IMR-90 (cell line): ENCODE results near the gene HK3.

ENCODE experiments used
- BHLHE40 ChIP-seq: fragments of 150-350 bp; IDR thresholded peaks from 2 replicates; pipeline ENCODE4 v1.6.1; 2016; ENCODE audit warnings: mild to moderate bottlenecking, low read depth, low read length
- CEBPB ChIP-seq: IDR thresholded peaks from 2 replicates; pipeline ENCODE4 v1.6.1; 2012; ENCODE audit warnings: low read depth, low read length, improper control_type of control experiment
- ELK1 ChIP-seq: fragments of 150-350 bp; IDR thresholded peaks from 2 replicates; pipeline ENCODE4 v1.6.1; 2016; ENCODE audit warnings: low read depth, mild to moderate bottlenecking, low read length, moderate library complexity, borderline replicate concordance
- MAZ ChIP-seq: IDR thresholded peaks from 2 replicates; pipeline ENCODE4 v1.6.1; 2012; ENCODE audit warnings: low read depth, mild to moderate bottlenecking, low read length, improper control_type of control experiment, moderate library complexity, borderline replicate concordance
- MXI1 ChIP-seq: IDR thresholded peaks from 2 replicates; pipeline ENCODE4 v1.6.1; 2012; ENCODE audit warnings: low read depth, mild to moderate bottlenecking, low read length, moderate library complexity, borderline replicate concordance
- NFE2L2 ChIP-seq: fragments of 150-350 bp; IDR thresholded peaks from 2 replicates; pipeline ENCODE4 v1.6.1; 2016; ENCODE audit warnings: low read depth, mild to moderate bottlenecking, low read length
- POLR2A ChIP-seq: IDR thresholded peaks from 2 replicates; pipeline ENCODE4 v1.6.1; 2012; ENCODE audit warnings: mild to moderate bottlenecking, low read depth, low read length
- RAD21 ChIP-seq: IDR thresholded peaks from 2 replicates; pipeline ENCODE4 v1.6.1; 2012; ENCODE audit warnings: low read length, improper control_type of control experiment
- RFX5 ChIP-seq: IDR thresholded peaks from 2 replicates; pipeline ENCODE4 v1.8.0; 2012; ENCODE audit warnings: low read depth, mild to moderate bottlenecking, low read length, moderate library complexity
- SMC3 ChIP-seq: fragments of 150-350 bp; IDR thresholded peaks from 2 replicates; pipeline ENCODE4 v1.6.1; 2016; ENCODE audit warnings: low read depth, mild to moderate bottlenecking, antibody characterized with exemption, low read length, moderate library complexity
- TF ChIP-seq, protein P1 (sequence below): conservative IDR thresholded peaks from 2 replicates; pipeline ENCODE4 v1.5.1; 2012; ENCODE audit warnings: mild to moderate bottlenecking, low read depth, low read length, improper control_type of control experiment

GRCh38 chr5:176832162-176832561 is 67.0 kb downstream of the HK3 start:
- no peak for TF ChIP-seq MAZ
- TF ChIP-seq POLR2A: no peak
- TF ChIP-seq, protein P1, sequence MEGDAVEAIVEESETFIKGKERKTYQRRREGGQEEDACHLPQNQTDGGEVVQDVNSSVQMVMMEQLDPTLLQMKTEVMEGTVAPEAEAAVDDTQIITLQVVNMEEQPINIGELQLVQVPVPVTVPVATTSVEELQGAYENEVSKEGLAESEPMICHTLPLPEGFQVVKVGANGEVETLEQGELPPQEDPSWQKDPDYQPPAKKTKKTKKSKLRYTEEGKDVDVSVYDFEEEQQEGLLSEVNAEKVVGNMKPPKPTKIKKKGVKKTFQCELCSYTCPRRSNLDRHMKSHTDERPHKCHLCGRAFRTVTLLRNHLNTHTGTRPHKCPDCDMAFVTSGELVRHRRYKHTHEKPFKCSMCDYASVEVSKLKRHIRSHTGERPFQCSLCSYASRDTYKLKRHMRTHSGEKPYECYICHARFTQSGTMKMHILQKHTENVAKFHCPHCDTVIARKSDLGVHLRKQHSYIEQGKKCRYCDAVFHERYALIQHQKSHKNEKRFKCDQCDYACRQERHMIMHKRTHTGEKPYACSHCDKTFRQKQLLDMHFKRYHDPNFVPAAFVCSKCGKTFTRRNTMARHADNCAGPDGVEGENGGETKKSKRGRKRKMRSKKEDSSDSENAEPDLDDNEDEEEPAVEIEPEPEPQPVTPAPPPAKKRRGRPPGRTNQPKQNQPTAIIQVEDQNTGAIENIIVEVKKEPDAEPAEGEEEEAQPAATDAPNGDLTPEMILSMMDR: no peak
- TF ChIP-seq SMC3: no peak
- TF ChIP-seq RAD21: no peak
- TF ChIP-seq MXI1: no peak
- no peak for TF ChIP-seq NFE2L2
- TF ChIP-seq RFX5: no peak
- no peak for TF ChIP-seq BHLHE40
- no peak for TF ChIP-seq CEBPB
- no peak for TF ChIP-seq ELK1
